B cell (primary cell): ENCODE data around the gene TLR3. TPM values are rescaled to one million over a fixed set of nuclear protein-coding genes. Genes with fewer than 3 reads are reported as not detected.

Source experiments
- ATAC-seq: fragments of 200-7000 bp; cut with Tn5 transposase; one replicate; pipeline ENCODE4 v1.10.0; 2021; ENCODE audit warnings: low read depth, mild to moderate bottlenecking, moderate number of reproducible peaks, moderate library complexity
- CTCF ChIA-PET: fragments of 350-600 bp; sonication (Branson Sonifier 250); formaldehyde crosslinking; loops from one replicate; lab custom pipeline; 2021; ENCODE audit warnings: antibody characterized with exemption, inconsistent platforms; lab: Charles Lee
- POLR2A ChIA-PET: fragments of 350-600 bp; sonication (Branson Sonifier 250); formaldehyde crosslinking; loops from one replicate; lab custom pipeline; 2021; ENCODE audit warnings: antibody characterized with exemption; lab: Charles Lee
- DNase-seq: peaks from one replicate; pipeline ENCODE4 v3.0.0; 2013
- H2AFZ ChIP-seq: 2 replicates; pipeline ENCODE4 v1.6.1; 2012; ENCODE audit warnings: mild to moderate bottlenecking, low read depth, low read length; ENCODE audit not compliant: insufficient read depth, poor library complexity, severe bottlenecking
- H3K27ac ChIP-seq, 2 donors: 1 replicate in 1 of 2; 2 replicates in 1 of 2; pipeline ENCODE4 v1.5.1; 2012 to 2013; ENCODE audit warnings: low read length in 2 of 2, mild to moderate bottlenecking in 2 of 2, moderate library complexity in 1 of 2
- H3K27me3 ChIP-seq, 4 experiments: fragments of 200-600 bp in 1 of 4; sonication (generic) in 1 of 4; replicated peaks in 1 of 4; 1 replicate in 2 of 4; 2 replicates in 2 of 4; pipeline versions ENCODE4 v1.6.1 to v1.7.0; 2013 to 2016; ENCODE audit warnings: low read length in 3 of 4, mild to moderate bottlenecking in 2 of 4, mixed read lengths in 1 of 4, moderate library complexity in 1 of 4; ENCODE audit not compliant: insufficient read depth in 4 of 4, control insufficient read depth in 3 of 4; ENCODE audit errors: control extremely low read depth in 1 of 4
- H3K36me3 ChIP-seq, 2 experiments: replicated peaks in 1 of 2; 1 replicate in 1 of 2; 2 replicates in 1 of 2; pipeline versions ENCODE4 v1.6.1 to v1.7.1; 2013; ENCODE audit warnings: low read length in 1 of 2; ENCODE audit not compliant: insufficient read depth in 2 of 2, control insufficient read depth in 1 of 2; ENCODE audit errors: control extremely low read depth in 1 of 2, extremely low read depth in 1 of 2
- H3K4me1 ChIP-seq, 2 donors: fragments of 200-600 bp in 1 of 2; sonication (generic) in 1 of 2; 1 replicate in 1 of 2; 2 replicates in 1 of 2; pipeline versions ENCODE4 v1.5.1 to v1.6.1; 2013 to 2017; ENCODE audit warnings: low read length in 2 of 2; ENCODE audit not compliant: control insufficient read depth in 2 of 2, insufficient read depth in 2 of 2
- H3K4me2 ChIP-seq: replicated peaks from 2 replicates; pipeline ENCODE3; 2012; ENCODE audit warnings: mild to moderate bottlenecking, low read depth, low read length; ENCODE audit not compliant: poor library complexity, severe bottlenecking
- H3K4me3 ChIP-seq, 5 experiments: fragments of 200-600 bp in 1 of 5; sonication (generic) in 1 of 5; 1 replicate in 3 of 5; 2 replicates in 2 of 5; pipeline versions ENCODE4 v1.5.1 to v1.7.0; 2011 to 2016; ENCODE audit warnings: low read length in 4 of 5, mild to moderate bottlenecking in 4 of 5, low read depth in 2 of 5, control low read depth in 1 of 5, moderate library complexity in 1 of 5; ENCODE audit not compliant: insufficient read depth in 1 of 5; ENCODE audit errors: control extremely low read depth in 1 of 5, extremely low read depth in 1 of 5
- H3K79me2 ChIP-seq: fragments of 200-600 bp; sonication (generic); one replicate; pipeline ENCODE4 v1.6.0; 2016; ENCODE audit warnings: low read length; ENCODE audit not compliant: control insufficient read depth, insufficient read depth
- H3K9ac ChIP-seq: fragments of 200-600 bp; sonication (generic); 2 replicates; pipeline ENCODE4 v1.6.1; 2017; ENCODE audit warnings: mild to moderate bottlenecking, low read length, moderate library complexity
- H3K9me3 ChIP-seq, 3 donors: one replicate each; pipeline versions ENCODE4 v1.6.1 to v1.7.1; 2013; ENCODE audit warnings: low read length in 2 of 3; ENCODE audit not compliant: control insufficient read depth in 2 of 3, insufficient read depth in 1 of 3; ENCODE audit errors: control extremely low read depth in 1 of 3
- H4K20me1 ChIP-seq: 2 replicates; pipeline ENCODE4 v1.6.0; 2012; ENCODE audit warnings: mild to moderate bottlenecking, low read length; ENCODE audit not compliant: insufficient read depth, control insufficient read depth, poor library complexity, severe bottlenecking
- H3K27ac Mint-ChIP-seq: one replicate; pipeline ENCODE4 v1.8.0; 2021; ENCODE audit warnings: mixed read lengths
- H3K27me3 Mint-ChIP-seq: one replicate; pipeline ENCODE4 v1.8.0; 2021; ENCODE audit warnings: mixed read lengths
- H3K4me1 Mint-ChIP-seq: one replicate; pipeline ENCODE4 v1.8.0; 2021; ENCODE audit warnings: mixed read lengths
- H3K4me3 Mint-ChIP-seq: one replicate; pipeline ENCODE4 v1.8.0; 2021; ENCODE audit warnings: mixed read lengths
- H3K9me3 Mint-ChIP-seq: one replicate; pipeline ENCODE4 v1.8.0; 2022; ENCODE audit warnings: mixed read lengths; ENCODE audit not compliant: insufficient read depth
- CTCF ChIP-seq: fragments of 200-600 bp; IDR thresholded peaks from one replicate; pipeline ENCODE4 v1.8.0; 2022; ENCODE audit warnings: antibody characterized with exemption, mild to moderate bottlenecking
- EZH2 ChIP-seq: IDR thresholded peaks from 2 replicates; pipeline ENCODE4 v1.6.1; 2012; ENCODE audit warnings: borderline replicate concordance, low read depth, mild to moderate bottlenecking, moderate library complexity, low read length; ENCODE audit not compliant: insufficient read depth, poor library complexity, severe bottlenecking
- WGBS: methylation state at CpG from one replicate; pipeline ENCODE4 v1.1.5; 2013; ENCODE audit warnings: missing lambda C conversion rate; ENCODE audit not compliant: insufficient coverage; 5-methylcytosine and 5-hydroxymethylcytosine counted together
- intact Hi-C: fragments of 100-400 bp; cut with micrococcal nuclease; formaldehyde crosslinking; loops from one replicate; pipeline ENCODE4 v1.10.0; 2022
- polyA plus RNA-seq: library from polyadenylated mRNA; depleted of rRNA; stranded (reverse); fragments of >200 nt; gene quantifications from 2 replicates; pipeline ENCODE4 v1.2.3, GENCODE V29; 2012
- total RNA-seq, 2 donors: library from RNA; stranded (reverse); fragments of 120-200 nt in 1 of 2; gene quantifications; 1 replicate in 1 of 2; 2 replicates in 1 of 2; pipeline versions ENCODE4 v1.2.3 to v1.2.4, GENCODE V29; 2013 to 2022

Gene TLR3
- total and polyA plus RNA-seq, 2 donors (not counting 1 experiment from before 2014, with no cell fraction given), result not detected

- intact Hi-C loops, result no loop called here
- Histone ChIP-seq H3K4me1 (peaks cover 14 to 16% of the 10 kb centered on the region in 2 donors), H4K20me1 (no peaks in the 10 kb centered on the region)
Measured at GRCh38 chr4:186058980-186059316, 10.0 kb upstream of the TLR3 start.

DNA sequence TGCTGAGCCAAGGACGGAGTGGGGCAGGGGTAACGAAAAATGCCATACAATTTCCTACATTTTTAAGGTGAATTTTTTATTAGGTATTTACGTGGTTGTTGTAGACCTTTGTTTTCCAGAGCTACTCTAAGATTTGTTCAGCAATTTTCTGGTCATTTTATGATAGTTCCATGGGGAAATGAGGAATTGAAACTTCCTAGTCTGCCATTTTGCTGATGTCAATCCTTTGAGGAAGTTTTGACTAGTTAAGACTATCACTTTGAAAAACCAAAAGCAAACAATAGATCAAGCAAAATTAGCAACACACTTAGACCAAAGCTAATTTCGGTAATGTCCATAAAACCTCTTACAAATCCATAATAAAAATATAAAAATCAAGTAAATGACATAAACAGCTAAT is 7.0 kb upstream of the TLR3 start:
- Histone ChIP-seq H3K4me3 (no peak overlapping the region), H3K36me3 (no peaks in the 10 kb centered on the region), H3K4me1 (peaks cover 14 to 16% of the 10 kb centered on the region in 2 donors), H2AFZ (no peak overlapping the region), H3K27ac (no peak overlapping the region), H4K20me1 (no peaks in the 10 kb centered on the region), H3K9me3 (peaks cover 0 to 4% (median 0%) of the 10 kb centered on the region in 3 donors), H3K4me2 (no peak overlapping the region), H3K79me2 (no peaks in the 10 kb centered on the region), H3K9ac (no peak overlapping the region), H3K27me3 (peaks cover 0 to 27% (median 16%) of the 10 kb centered on the region in 4 experiments)
- no peak overlapping the region for H3K27ac Mint-ChIP-seq
- DNase-seq (no peak), ATAC-seq (no peak)
- no peak overlapping the region for H3K4me3 Mint-ChIP-seq
- H3K27me3 Mint-ChIP-seq, result peaks cover 53% of the 10 kb centered on the region
- H3K4me1 Mint-ChIP-seq, result peaks cover 22% of the 10 kb centered on the region
- H3K9me3 Mint-ChIP-seq, result no peaks in the 10 kb centered on the region
- intact Hi-C loops, result loop anchor here (10.0 kb wide), 1 partner anchor 133 kb away; the partner anchor contains the start of gene CYP4V2
- no peak for TF ChIP-seq EZH2
- TF ChIP-seq CTCF, result no peak
- no CpG with 5 or more reads among the region's 4 CpGs for WGBS
- ChIA-PET POLR2A (no interaction called here), CTCF (no interaction called here)

More at GRCh38 chr4:186058980-186059316, 10.0 kb upstream of the TLR3 start:
- Histone ChIP-seq H3K27ac (no peak overlapping the region), H3K36me3 (no peaks in the 10 kb centered on the region), H3K27me3 (peaks cover 0 to 17% (median 11%) of the 10 kb centered on the region in 4 experiments), H3K4me2 (peak overlapping the region; percentile 62), H3K9me3 (peaks cover 0 to 4% (median 0%) of the 10 kb centered on the region in 3 donors), H3K4me3 (peak overlapping the region in 1 of 5 experiments; percentile 32), H3K79me2 (no peaks in the 10 kb centered on the region), H2AFZ (no peak overlapping the region), H3K9ac (peak overlapping the region; percentile 29)
- 8% methylated on average over 2 of the region's 3 CpGs for WGBS
- Mint-ChIP-seq H3K9me3 (no peaks in the 10 kb centered on the region), H3K27ac (no peak overlapping the region), H3K4me1 (peaks cover 22% of the 10 kb centered on the region), H3K4me3 (peak overlapping the region; percentile 36), H3K27me3 (peaks cover 46% of the 10 kb centered on the region)
- no peak for TF ChIP-seq CTCF
- TF ChIP-seq EZH2, result no peak
- ATAC-seq (no peak), DNase-seq (no peak)
- POLR2A ChIA-PET, result no interaction called here
- CTCF ChIA-PET, result no interaction called here
